IMR-90 (cell line): Measurements from ENCODE around the gene DNMT3B. TPM values are rescaled to one million over a fixed set of nuclear protein-coding genes. Genes with fewer than 3 reads are reported as not detected.

Source experiments
- ATAC-seq: fragments of 200-7000 bp; cut with Tn5 transposase; 2 replicates; pipeline ENCODE4 v1.9.1; 2020; ENCODE audit warnings: low read depth, mild to moderate bottlenecking, moderate library complexity
- BruUV-seq: library from RNA; stranded (reverse); fragments of 400-500 nt; replicated peaks from 2 replicates; lab custom pipeline; 2021; lab: Mats Ljungman, UMichigan
- CTCF ChIA-PET: fragments of 300-600 bp; formaldehyde crosslinking; extraction: SDS; loops from one replicate; lab custom pipeline; 2021; ENCODE audit warnings: antibody characterized with exemption; lab: Yijun Ruan, JAX
- POLR2A ChIA-PET: fragments of 300-600 bp; sonication (Branson Sonifier 250); formaldehyde crosslinking; loops from one replicate; lab custom pipeline; 2022; ENCODE audit warnings: antibody characterized with exemption; ENCODE audit not compliant: unreplicated experiment; lab: Charles Lee
- DNase-seq: peaks from one replicate; pipeline ENCODE4 v3.0.0; 2013
- H2AFZ ChIP-seq: replicated peaks from 2 replicates; pipeline ENCODE3; 2013; ENCODE audit warnings: low read length, mild to moderate bottlenecking; ENCODE audit not compliant: poor library complexity
- H2AK5ac ChIP-seq: 2 replicates; pipeline ENCODE4 v1.6.1; 2013; ENCODE audit warnings: low read depth, low read length, inconsistent platforms
- H2AK9ac ChIP-seq: replicated peaks from 2 replicates; pipeline ENCODE3; 2013; ENCODE audit warnings: mild to moderate bottlenecking, low read depth, low read length, moderate library complexity; ENCODE audit not compliant: poor library complexity
- H2BK120ac ChIP-seq: 2 replicates; pipeline ENCODE4 v1.6.1; 2013; ENCODE audit warnings: low read depth, low read length, inconsistent platforms
- H2BK15ac ChIP-seq: 3 replicates; pipeline ENCODE4 v1.6.1; 2013; ENCODE audit warnings: low read depth, low read length, inconsistent platforms
- H2BK20ac ChIP-seq: 2 replicates; pipeline ENCODE4 v1.6.1; 2013; ENCODE audit warnings: low read depth, mild to moderate bottlenecking, inconsistent platforms, low read length, moderate library complexity
- H2BK5ac ChIP-seq: 2 replicates; pipeline ENCODE4 v1.6.1; 2013; ENCODE audit warnings: mild to moderate bottlenecking, low read depth, low read length, inconsistent platforms; ENCODE audit not compliant: poor library complexity, severe bottlenecking
- H3K14ac ChIP-seq: replicated peaks from 2 replicates; pipeline ENCODE4 v1.6.1; 2013; ENCODE audit warnings: low read depth, low read length, inconsistent platforms
- H3K18ac ChIP-seq: 2 replicates; pipeline ENCODE4 v1.6.1; 2013; ENCODE audit warnings: low read depth, low read length, control low read depth
- H3K23ac ChIP-seq: 2 replicates; pipeline ENCODE4 v1.6.1; 2013; ENCODE audit warnings: low read depth, low read length, inconsistent platforms
- H3K27ac ChIP-seq: 2 replicates; pipeline ENCODE4 v1.5.1; 2013; ENCODE audit warnings: mild to moderate bottlenecking, control low read depth, low read length; ENCODE audit not compliant: insufficient read depth
- H3K27me3 ChIP-seq: 2 replicates; pipeline ENCODE4 v1.6.1; 2013; ENCODE audit warnings: low read length; ENCODE audit not compliant: control insufficient read depth, insufficient read depth
- H3K36me3 ChIP-seq: 2 replicates; pipeline ENCODE4 v1.6.1; 2013; ENCODE audit warnings: low read length, mixed read lengths; ENCODE audit not compliant: control insufficient read depth, insufficient read depth
- H3K4ac ChIP-seq: 2 replicates; pipeline ENCODE4 v1.6.1; 2013; ENCODE audit warnings: low read depth, low read length, inconsistent platforms
- H3K4me1 ChIP-seq: 2 replicates; pipeline ENCODE4 v1.6.1; 2013; ENCODE audit warnings: low read length, mixed read lengths; ENCODE audit not compliant: control insufficient read depth, insufficient read depth
- H3K4me2 ChIP-seq: 2 replicates; pipeline ENCODE4 v1.6.1; 2013; ENCODE audit warnings: low read depth, mild to moderate bottlenecking, control low read depth, low read length, moderate library complexity
- H3K4me3 ChIP-seq: 2 replicates; pipeline ENCODE4 v1.5.1; 2013; ENCODE audit warnings: low read depth, mild to moderate bottlenecking, control low read depth, low read length, moderate library complexity; ENCODE audit not compliant: insufficient read depth
- H3K56ac ChIP-seq: 2 replicates; pipeline ENCODE4 v1.6.1; 2013; ENCODE audit warnings: low read length, inconsistent platforms; ENCODE audit not compliant: insufficient read depth; ENCODE audit errors: extremely low read depth
- H3K79me1 ChIP-seq, 2 experiments: 2 replicates each; pipeline ENCODE4 v1.6.1; 2013; ENCODE audit warnings: low read length in 2 of 2, inconsistent platforms in 1 of 2, low read depth in 1 of 2
- H3K9ac ChIP-seq: 2 replicates; pipeline ENCODE4 v1.6.1; 2013; ENCODE audit warnings: low read depth, low read length, control low read depth
- H3K9me1 ChIP-seq: 2 replicates; pipeline ENCODE4 v1.6.1; 2013; ENCODE audit warnings: low read length, inconsistent platforms; ENCODE audit not compliant: insufficient read depth
- H3K9me3 ChIP-seq: 2 replicates; pipeline ENCODE4 v1.6.1; 2013; ENCODE audit warnings: low read length; ENCODE audit not compliant: control insufficient read depth, insufficient read depth
- H4K20me1 ChIP-seq: 2 replicates; pipeline ENCODE4 v1.6.1; 2013; ENCODE audit warnings: low read length, inconsistent platforms; ENCODE audit not compliant: insufficient read depth
- H4K5ac ChIP-seq: 2 replicates; pipeline ENCODE4 v1.6.1; 2013; ENCODE audit warnings: mild to moderate bottlenecking, low read depth, low read length, control low read depth
- H4K8ac ChIP-seq, 2 experiments: 2 replicates each; pipeline ENCODE4 v1.6.1; 2013; ENCODE audit warnings: low read depth in 2 of 2, low read length in 2 of 2, control low read depth in 1 of 2, inconsistent platforms in 1 of 2
- H4K91ac ChIP-seq: 2 replicates; pipeline ENCODE4 v1.6.1; 2013; ENCODE audit warnings: low read depth, low read length, inconsistent platforms; ENCODE audit not compliant: insufficient read depth
- BHLHE40 ChIP-seq: fragments of 150-350 bp; IDR thresholded peaks from 2 replicates; pipeline ENCODE4 v1.6.1; 2016; ENCODE audit warnings: mild to moderate bottlenecking, low read depth, low read length
- CHD1 ChIP-seq: IDR thresholded peaks from 2 replicates; pipeline ENCODE4 v1.6.1; 2012; ENCODE audit warnings: low read depth, low read length, improper control_type of control experiment
- RCOR1 ChIP-seq: IDR thresholded peaks from 2 replicates; pipeline ENCODE4 v1.6.1; 2012; ENCODE audit warnings: mild to moderate bottlenecking, low read length, improper control_type of control experiment; ENCODE audit not compliant: insufficient replicate concordance
- SMC3 ChIP-seq: fragments of 150-350 bp; IDR thresholded peaks from 2 replicates; pipeline ENCODE4 v1.6.1; 2016; ENCODE audit warnings: low read depth, mild to moderate bottlenecking, antibody characterized with exemption, low read length, moderate library complexity
- WGBS, 2 experiments: methylation state at CpG; one replicate each; pipeline versions ENCODE4 v1.1.5 to v1.1.7; 2013; ENCODE audit warnings: missing lambda C conversion rate in 2 of 2; ENCODE audit not compliant: insufficient read length in 1 of 2; ENCODE audit errors: extremely low coverage in 2 of 2; 5-methylcytosine and 5-hydroxymethylcytosine counted together
- dilution Hi-C: fragments of 300-500 bp; cut with HindIII; formaldehyde crosslinking; loops from one replicate; pipeline ENCODE4 v1.14.3; 2018; ENCODE audit warnings: low sequenced_read_pairs; ENCODE audit not compliant: unreplicated experiment
- in situ Hi-C: fragments of 300-500 bp; cut with MboI; formaldehyde crosslinking; loops from 3 replicates; pipeline ENCODE4 v1.14.3; 2019; ENCODE audit warnings: low sequenced_read_pairs, inconsistent platforms, mixed read lengths
- intact Hi-C: fragments of 100-400 bp; cut with micrococcal nuclease; formaldehyde crosslinking; loops from 2 replicates; pipeline ENCODE4 v1.10.0; 2022
- polyA plus RNA-seq, 3 experiments: library from polyadenylated mRNA; depleted of rRNA; stranded (reverse); fragments of >200 nt; gene quantifications; 2 replicates each; pipeline ENCODE4 v1.2.3, GENCODE V29; 2012; ENCODE audit warnings: low replicate concordance in 1 of 3
- total RNA-seq: library from RNA; depleted of rRNA; stranded (reverse); fragments of >200 nt; gene quantifications from 2 replicates; pipeline ENCODE4 v1.2.3, GENCODE V29; 2012
- TF ChIP-seq, protein P1 (sequence below): fragments of 150-350 bp; IDR thresholded peaks from 2 replicates; pipeline ENCODE4 v1.6.1; 2017; ENCODE audit warnings: mild to moderate bottlenecking, antibody characterized with exemption, low read length, low read depth

Gene DNMT3B
- total and polyA plus RNA-seq, 2 of the 4 experiments (the other 2 are of a cell fraction): 1.3 to 1.9 TPM

DNA sequence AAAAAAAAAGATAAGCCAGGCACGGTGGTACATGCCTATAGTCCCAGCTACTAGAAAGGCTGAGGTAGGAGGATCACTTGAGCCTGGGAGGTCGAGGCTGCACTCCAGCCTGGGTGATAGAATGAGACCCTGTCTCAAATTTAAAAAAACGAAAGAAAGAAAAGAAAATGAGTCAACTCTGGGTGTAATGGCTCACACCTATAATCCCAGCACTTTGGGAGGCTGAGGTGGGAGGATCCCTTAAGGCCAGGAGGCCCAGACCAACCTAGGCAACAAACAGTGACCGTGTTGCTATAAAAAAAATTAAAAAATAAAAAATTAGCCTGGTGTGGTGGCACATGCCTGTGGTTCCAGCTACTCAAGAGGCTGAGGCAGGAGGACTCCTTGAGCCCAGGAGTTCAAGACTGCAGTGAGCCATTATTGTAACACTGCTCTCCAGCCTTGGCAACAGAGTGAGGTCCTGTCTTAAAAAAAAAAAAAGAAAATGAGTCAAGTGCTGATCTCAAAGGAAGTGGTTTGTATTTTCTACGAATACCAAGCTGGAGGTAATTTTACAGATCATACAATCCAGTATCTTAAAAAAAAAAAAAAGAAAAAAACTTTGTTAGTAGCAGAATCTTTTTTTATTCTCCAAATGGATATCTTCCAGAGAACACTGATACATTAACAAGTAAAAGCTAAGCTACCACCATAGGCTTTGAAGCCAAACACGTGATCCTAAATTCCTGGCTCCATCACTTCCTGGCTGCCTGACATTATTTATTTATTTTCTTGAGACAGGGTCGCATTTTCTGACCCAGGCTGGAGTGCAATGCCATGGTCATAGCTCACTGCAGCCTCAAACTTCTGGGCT lies 24.6 kb upstream of the DNMT3B start:
- Histone ChIP-seq H3K79me1 (peaks cover 29 to 63% of the 10 kb centered on the region in 2 experiments), H2AK5ac (peak overlapping the region; percentile 77), H2BK120ac (peak overlapping the region; percentile 50; the same call in 1 of the 2 replicates), H4K20me1 (no peaks in the 10 kb centered on the region; the same call in 1 of the 2 replicates), H3K4me3 (no peak overlapping the region), H2AFZ (no peak overlapping the region), H3K27ac (peak overlapping the region; percentile 51), H3K4me2 (peak overlapping the region; percentile 35; the same call in 1 of the 2 replicates), H3K9me1 (peaks cover 4% of the 10 kb centered on the region), H2BK15ac (peak overlapping the region; percentile 84; the same call in 1 of the 3 replicates), H3K9me3 (no peaks in the 10 kb centered on the region), H3K56ac (no peak overlapping the region), H3K14ac (peak overlapping the region; percentile 80), H2BK5ac (peak overlapping the region; percentile 52), H3K9ac (no peak overlapping the region), H2BK20ac (peak overlapping the region; percentile 46; the same call in 1 of the 2 replicates), H2AK9ac (peak overlapping the region; percentile 51), H4K8ac (peak overlapping the region; percentile 18 to 74; a peak in 2 of 4 replicates), H3K4me1 (peaks cover 6% of the 10 kb centered on the region), H3K27me3 (no peaks in the 10 kb centered on the region), H3K18ac (peak overlapping the region; percentile 49; the same call in 1 of the 2 replicates), H4K5ac (no peak overlapping the region; the same call in 1 of the 2 replicates), H3K4ac (peak overlapping the region; percentile 86), H4K91ac (peak overlapping the region; percentile 42; the same call in 1 of the 2 replicates), H3K36me3 (no peaks in the 10 kb centered on the region), H3K23ac (peak overlapping the region; percentile 64; the same call in 1 of the 2 replicates)
- no TSS peak for BruUV-seq
- intact Hi-C loops: no loop called here
- ATAC-seq (peak; percentile 72), DNase-seq (peak; percentile 91)
- POLR2A ChIA-PET: interaction anchor here (0.6 kb wide), 1 partner anchor 52 kb away, joined by 4 read pairs; no protein-coding TSS in a partner anchor
- CTCF ChIA-PET: no interaction called here
- dilution Hi-C loops: no loop called here
- WGBS, 2 experiments: 0% methylated on average over 1 of the region's 7 CpGs; no CpG with 5 or more reads in 1 of the 2 experiments
- in situ Hi-C loops: no loop called here
- no peak for TF ChIP-seq CHD1
- TF ChIP-seq, protein P1, sequence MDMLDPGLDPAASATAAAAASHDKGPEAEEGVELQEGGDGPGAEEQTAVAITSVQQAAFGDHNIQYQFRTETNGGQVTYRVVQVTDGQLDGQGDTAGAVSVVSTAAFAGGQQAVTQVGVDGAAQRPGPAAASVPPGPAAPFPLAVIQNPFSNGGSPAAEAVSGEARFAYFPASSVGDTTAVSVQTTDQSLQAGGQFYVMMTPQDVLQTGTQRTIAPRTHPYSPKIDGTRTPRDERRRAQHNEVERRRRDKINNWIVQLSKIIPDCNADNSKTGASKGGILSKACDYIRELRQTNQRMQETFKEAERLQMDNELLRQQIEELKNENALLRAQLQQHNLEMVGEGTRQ: peak; percentile 63
- TF ChIP-seq BHLHE40: peak; percentile 46; the same call in 1 of the 2 replicates
- no peak for TF ChIP-seq SMC3
- TF ChIP-seq RCOR1: no peak
